ENCODE results near the gene KLHL2.

DNA sequence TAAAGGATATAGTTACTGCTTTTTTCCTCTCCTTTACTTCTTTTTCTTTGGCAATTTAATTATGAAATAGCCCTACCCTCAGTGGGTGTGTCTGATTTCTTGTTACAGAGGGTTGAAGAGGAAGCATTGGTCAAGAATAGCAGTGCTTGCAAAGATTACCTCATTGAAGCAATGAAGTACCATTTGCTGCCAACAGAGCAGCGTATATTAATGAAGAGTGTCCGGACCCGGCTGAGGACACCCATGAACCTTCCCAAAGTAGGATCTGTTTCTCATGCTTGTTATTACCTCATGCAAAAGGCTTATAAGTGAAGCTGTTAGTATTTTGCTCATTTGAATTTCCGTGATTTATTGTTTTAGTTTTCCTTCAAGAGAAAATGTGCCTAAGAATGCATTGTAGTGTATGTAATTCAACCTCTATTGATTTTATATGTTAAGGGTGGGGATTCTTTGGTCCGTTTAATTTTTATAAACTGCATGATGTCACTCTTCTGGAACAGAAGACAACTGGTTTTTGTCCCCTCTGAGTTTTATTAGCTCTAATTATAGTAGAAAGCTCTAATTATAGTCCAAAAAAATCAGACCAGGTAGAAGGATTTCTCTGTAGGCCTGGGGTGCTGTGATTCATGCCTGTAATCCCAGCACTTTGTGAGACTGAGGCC, 92.2 kb downstream of the KLHL2 start:
- no peak for TF ChIP-seq EZH2 (IDR thresholded peaks at IDR 0.05; ENCODE audit: borderline replicate concordance, low read depth, low read length, poor library complexity, severe bottlenecking)
- TF ChIP-seq, protein P1, sequence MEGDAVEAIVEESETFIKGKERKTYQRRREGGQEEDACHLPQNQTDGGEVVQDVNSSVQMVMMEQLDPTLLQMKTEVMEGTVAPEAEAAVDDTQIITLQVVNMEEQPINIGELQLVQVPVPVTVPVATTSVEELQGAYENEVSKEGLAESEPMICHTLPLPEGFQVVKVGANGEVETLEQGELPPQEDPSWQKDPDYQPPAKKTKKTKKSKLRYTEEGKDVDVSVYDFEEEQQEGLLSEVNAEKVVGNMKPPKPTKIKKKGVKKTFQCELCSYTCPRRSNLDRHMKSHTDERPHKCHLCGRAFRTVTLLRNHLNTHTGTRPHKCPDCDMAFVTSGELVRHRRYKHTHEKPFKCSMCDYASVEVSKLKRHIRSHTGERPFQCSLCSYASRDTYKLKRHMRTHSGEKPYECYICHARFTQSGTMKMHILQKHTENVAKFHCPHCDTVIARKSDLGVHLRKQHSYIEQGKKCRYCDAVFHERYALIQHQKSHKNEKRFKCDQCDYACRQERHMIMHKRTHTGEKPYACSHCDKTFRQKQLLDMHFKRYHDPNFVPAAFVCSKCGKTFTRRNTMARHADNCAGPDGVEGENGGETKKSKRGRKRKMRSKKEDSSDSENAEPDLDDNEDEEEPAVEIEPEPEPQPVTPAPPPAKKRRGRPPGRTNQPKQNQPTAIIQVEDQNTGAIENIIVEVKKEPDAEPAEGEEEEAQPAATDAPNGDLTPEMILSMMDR (conservative IDR thresholded peaks at IDR 0.05; ENCODE audit: low read depth, low read length), result no peak
